Hypothalamus (tissue), 51 donors: ENCODE data around the gene PXN.
"Not testable (repeated sequence)": the region's sequence is repeated elsewhere in the genome, so short reads cannot be mapped to it uniquely, and the experiment has no call there.

Source experiments
- DNase-seq, 51 donors: peaks; one replicate each; lab custom pipeline; 2025; lab: John Stamatoyannopoulos, UW

The PXN gene

DNA sequence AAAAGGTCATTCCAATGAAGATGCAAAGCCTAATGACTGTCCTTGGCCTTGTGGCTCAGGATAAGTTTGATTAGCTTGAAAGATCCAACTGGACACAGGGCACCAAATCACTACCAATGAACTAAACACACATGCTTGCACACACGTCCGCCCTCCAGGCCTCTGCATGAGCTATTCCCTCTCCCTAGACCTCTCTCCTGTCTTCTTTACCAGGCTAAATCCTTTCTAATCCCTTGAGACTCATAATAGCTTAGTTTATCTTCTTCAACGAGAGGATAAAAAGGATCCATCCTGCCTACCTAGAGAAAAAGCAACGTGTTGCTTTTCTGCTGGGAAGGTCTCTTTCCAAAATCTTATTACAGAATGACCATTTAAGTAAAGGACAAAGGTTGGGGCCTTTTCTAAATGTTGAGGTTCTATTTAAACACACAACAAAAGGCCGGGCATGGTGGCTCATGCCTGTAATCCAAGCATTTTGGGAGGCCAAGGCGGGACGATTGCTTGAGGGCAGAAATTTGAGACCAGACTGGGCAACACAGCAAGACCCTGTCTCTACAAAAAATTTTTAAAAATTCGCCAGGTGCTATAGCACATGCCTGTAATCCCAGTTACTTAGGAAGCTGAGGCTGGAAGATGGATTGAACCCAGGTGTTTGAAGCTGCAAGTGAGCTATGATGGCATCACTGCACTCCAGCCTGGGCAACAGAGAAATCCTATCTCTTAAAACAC, 22.4 kb downstream of the PXN start:
- DNase-seq, result no peak

DNA sequence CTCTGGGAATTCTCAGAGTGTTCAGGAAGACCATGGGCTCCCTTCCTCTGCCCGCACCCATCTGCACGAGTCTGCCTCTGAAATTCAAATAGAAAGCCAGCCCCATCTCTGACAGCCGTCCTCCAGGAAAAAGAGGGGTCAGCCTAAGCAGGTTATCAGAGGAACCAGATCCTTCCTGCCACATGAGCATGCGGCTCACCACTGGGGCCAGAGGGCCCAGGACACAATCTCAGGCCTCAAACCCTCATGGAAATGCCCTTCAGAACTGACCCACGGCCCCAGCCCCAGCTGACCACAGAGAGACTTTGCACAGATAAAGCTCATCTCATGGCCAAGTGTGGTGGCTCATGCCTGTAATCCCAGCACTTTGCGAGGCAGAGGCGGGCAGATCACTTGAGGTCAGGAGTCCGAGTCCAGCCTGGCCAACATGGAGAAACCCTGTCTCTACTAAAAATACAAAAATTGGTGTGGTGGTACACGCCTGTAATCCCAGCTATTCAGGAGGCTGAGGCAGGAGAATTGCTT, 23.2 kb downstream of the PXN start:
- DNase-seq, result no peak

DNA sequence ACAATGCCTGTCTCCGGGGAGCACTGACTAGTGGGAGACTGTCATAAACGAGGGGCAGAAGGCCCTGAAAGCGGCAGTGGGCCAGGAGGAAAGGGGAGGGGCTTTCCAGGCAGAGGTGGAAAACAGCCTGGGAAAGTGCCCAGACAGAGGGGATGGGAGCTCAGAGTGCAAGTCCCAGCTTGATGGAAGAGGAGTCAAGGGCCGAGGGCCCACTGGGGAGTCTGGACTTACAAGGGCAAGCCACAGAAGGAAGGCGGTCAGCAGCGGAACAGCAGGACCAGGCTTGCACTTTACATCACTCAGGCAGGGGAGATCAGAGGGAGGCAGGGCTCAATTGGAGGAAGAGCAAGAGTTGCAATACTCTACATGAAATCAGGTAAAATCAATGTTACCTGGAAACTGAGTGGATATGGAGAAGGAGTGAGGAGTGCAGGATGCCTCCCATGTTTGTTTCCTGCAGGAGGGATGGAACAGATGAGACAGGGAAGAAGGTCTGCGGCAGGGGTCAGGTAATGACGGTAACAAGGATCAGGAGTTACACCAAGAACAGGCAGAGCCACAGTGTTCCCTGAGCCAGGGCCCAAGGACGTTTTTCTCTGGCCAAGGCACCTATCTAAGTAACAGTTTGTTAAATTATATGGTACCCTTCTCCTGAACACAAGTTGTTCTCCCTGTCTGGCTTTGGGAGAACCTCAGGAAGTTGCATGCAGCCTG, 23.8 kb downstream of the PXN start:
- no peak for DNase-seq

DNA sequence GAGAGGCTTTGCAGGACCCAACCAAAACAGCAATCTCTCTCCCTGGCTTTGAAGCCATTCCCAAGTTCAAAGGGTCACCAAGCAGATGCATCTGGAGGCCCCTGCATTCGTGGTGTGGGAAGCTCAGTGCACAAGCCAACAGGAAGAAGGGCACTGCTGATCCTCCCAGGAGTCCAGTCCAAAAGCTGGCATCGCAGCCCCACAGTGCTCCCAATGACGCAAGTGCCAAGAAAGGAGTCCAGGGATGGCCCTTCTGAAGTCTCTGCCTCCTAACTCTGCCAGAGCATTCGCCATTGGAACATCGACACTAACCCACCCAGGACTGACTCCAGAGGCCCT, 25.1 kb downstream of the PXN start:
- DNase-seq, result no peak

DNA sequence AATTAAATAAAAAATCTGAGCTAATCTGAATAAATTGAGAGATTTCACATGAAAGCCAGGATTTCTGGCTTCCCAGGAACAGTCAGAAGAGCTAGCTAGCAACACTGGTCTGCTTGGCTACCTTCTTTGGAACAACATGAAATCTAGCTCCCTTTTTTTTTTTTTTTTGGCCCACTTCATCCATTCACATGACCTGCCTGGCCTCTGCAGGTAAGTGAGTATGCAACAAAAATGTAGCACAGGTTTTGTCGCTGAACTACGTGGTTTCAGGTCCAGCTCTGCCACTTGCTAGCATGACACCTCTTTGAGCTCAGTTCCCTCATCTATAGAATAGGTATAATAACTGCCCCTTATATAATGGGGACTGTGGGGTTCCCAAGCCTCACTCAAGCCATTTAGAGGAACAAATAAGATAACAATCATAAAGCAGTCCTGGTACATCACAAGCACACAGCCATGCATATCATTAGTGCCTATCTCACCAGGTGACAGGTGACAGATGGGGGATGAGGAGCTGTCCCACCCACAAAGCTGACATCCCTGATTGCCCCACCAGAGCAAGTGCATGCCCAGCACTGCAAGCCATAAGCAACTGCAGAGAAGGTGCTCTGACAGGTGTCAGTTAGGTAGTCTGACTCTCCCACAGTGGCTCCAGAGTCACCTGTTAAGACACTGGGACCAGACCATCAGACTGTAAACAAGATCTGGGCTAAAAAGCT, 25.6 kb downstream of the PXN start:
- no peak for DNase-seq

DNA sequence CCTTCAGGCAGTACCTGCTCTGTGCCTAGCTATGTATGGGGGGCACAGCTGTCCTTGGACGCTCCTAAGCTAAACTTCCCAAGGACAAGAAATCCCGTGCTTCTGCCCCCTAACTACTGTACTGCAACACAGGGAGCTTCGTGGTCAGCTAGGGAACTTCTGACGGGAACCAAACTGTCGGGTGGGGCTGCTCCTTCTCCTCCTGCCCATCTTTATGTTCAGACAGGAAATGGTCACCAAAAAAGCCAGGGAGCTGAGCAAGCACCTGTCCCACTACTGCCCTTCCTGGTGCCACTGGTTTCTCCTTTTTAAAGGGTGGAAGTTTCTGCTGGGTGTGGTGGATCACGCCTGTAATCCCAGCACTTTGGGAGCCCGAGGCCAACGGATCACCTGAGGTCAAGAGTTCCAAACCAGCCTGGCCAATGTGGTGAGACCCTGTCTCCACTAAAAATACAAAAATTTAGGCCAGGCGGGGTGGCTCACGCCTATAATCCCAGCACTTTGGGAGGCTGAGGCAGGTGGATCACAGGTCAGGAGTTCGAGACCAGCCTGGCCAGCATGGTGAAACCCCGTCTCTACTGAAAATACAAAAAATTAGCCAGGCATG, 26.6 kb downstream of the PXN start:
- DNase-seq, result no peak

DNA sequence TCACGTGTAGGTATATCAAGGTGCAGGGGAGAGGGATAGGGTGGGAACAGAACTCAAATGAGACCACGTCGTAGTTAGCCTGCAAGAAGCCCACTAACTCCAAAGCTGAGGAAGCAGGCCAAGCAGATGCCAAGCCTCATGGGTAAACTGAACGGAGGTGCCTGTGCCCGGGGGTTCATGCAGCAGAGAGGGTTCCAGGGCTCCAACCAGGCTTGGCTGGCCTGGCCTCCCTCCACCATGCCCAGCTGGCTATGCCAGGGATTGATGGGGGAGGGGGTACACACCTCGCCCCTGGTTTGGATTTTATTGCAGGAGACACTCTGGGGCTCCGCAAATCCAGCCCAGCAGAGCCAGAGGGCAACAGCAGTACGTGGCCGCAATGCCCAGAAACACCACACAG, 27.3 kb downstream of the PXN start:
- DNase-seq, result no peak

DNA sequence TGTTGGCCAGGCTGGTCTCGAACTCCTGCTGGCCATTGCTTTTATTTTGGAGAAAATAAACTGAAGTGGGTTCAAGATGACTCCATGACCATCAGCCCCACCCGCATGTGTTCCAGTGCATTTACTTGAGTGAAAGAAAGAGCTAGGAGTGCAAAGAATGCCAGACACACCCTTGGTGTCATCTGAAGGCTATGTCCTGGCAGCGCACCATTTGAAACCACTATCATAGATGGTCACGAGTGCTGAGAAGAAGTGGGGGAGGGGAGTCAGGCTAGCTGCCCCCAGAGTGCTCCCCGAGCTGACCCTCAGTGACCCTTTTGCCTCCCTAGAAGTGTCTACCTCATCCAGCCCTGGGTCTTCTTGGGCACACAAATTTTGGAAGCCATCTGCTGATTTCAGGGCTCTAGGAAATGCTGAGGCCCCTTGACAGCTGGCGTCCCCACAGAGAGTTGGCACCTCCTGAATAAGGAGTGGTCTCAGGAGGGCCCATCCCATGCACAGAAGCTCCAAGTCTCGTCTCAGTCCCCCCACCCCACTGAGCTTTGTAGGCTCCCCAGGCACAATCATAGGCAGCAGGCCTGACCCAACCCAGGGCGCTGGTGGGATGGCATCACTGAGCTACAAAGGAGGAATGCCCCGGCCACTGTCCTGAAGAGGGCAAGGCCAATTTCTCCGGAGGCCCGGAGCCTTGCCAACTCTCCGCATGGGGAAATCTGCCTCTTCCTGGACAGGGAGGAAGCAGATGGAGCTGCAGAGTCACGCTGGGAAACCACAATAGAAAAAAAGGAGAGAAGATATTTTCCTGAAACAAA, 28.0 kb downstream of the PXN start:
- peak in 11 of 51 donors; percentile 10 to 47 (median 22) for DNase-seq

DNA sequence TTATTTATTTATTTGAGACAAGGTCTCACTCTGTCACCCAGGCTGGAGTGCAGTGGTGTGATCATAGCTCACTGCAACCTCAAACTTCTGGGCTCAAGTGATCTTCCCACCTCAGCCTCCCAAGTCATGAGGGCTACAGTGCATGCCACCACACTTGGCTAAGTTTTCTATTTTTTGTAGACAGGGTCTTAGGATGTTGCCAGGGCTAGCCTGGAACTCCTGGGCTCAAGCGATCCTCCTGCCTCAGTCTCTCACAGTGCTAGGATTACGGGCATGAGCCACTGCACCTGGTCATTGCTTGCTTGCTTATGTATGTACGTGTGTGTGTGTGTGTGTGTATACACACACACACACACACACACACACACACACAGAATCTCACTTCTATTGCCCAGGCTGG, 28.7 kb downstream of the PXN start:
- not testable (repeated sequence) for DNase-seq

DNA sequence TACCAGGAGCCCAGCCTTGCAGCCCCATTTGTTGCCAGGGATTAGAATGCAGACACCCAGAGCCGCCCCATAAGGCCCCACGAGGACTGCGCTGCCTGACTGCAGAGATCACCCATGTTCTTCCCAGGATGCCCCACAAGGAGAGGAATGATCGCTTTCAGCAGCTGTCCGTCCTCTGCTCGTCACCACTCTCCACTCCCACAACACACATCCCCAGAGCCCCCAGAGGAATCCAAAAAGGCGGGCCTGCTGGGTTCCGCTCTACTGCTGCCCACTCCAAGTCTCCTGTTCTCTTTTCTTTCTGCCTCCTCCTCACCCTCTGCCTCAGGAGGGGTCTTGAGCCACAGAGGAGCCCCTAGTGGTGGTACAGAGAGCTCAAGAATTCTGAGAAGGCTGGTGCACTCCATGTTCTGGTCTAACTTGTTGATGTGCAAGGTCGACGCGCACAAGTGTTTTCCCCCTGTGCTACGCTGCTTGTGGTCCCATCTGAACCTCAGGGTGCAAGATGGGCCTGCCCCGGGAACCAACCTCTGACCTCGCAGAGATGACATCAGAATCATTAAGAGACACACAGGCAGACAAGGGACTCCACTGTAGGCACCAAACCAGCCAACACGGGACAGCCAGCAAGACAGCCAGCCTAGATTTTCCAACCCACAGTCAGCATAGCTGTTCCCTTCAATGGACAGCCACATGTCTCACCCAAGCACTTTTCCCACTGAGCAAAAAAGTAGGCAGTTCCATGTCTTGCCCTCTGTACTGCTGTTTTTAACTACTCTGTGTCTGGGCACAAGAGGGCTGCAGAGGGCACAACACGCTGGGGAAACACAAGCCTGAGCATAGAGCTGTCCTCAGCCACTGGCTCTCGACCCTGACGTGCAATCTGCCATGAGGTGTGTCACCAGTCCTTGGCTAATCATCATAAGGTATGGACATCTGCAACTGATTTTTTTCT, 29.9 kb downstream of the PXN start:
- DNase-seq, result no peak

DNA sequence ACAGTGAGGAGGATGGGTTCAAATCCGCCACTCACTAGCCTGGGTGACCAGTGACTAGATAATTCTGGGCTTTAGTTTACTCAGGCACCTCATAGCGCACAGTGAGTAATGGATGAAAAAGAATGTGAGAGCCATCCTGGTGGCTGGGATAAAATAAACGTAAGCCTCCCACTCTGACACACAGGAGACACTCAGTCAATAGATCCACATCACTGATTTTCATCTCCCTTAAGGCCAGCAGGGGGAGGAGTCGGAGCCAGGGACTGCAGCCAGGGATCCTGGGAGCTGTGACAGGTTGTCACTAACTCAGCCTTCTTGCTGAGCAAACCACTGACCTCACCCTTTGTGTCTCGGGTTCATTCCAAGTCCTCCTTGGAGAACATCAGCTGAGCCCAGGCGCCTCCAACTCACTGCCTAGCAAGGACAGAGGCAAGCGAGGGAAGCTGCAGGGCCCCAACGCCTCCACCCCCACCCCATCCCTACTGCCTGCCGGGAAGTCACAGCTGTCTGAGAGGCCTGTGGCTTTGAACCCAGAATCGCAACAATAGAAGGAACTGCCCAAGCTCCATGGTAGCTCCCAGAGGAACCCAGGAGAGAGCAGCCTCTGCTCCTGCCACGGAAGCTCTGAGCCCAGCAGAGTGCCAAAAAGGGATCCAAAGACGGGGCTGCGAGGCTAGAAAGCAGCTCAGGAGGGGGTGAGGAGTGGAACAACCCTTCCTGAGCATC, 30.7 kb downstream of the PXN start:
- peak in 49 of 51 donors; percentile 18 to 93 (median 70) for DNase-seq

DNA sequence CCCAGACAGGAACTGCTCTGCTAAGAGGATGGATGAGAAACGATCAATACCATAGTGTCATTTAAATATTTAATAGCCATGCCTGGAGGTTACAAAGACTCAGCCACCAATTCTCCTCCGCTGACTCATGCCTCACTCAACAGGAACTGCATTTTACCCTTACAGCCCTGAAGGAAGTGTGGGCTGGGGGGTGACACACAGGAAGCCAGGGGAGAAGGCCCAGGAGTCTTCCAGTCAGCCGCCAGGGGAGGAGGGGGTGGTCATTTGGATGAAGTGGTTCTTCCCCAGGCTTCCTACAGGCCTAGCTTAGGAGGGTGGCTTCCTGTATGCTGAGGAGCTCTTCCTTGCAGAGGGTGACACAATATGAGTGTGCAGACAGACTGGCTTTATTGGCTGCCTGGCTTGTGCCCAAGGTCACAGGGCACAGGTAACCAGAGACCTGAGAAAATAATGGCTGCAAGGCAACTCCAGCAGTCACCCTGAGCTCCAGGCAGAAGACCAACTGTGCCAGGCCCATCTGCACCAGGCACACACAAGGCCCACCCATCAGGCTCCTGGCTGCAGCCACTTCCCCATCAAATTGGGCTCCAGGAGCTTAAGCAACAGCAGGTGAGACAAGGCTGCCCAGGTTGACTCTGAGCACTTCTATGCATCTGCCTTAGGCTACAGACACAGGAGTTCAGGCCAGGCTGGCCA, 34.1 kb downstream of the PXN start:
- peak in 11 of 51 donors; percentile 12 to 51 (median 28) for DNase-seq

DNA sequence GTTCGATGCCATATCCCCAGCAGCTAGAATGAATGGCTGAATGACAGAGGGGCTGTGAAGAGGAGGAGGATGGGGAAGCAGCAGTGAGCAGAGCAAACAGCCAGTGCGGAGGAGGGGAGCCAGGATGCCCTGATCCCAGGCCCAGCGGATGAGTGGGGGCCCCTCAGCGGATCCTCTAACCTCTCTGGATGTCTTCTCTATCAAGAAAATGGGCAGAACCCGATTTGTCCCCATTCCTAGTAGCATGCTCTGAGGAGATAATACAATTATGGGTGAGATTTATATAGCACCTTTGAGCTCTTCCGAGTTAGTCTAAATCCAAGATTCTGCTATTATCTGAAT, 34.6 kb downstream of the PXN start:
- no peak for DNase-seq

DNA sequence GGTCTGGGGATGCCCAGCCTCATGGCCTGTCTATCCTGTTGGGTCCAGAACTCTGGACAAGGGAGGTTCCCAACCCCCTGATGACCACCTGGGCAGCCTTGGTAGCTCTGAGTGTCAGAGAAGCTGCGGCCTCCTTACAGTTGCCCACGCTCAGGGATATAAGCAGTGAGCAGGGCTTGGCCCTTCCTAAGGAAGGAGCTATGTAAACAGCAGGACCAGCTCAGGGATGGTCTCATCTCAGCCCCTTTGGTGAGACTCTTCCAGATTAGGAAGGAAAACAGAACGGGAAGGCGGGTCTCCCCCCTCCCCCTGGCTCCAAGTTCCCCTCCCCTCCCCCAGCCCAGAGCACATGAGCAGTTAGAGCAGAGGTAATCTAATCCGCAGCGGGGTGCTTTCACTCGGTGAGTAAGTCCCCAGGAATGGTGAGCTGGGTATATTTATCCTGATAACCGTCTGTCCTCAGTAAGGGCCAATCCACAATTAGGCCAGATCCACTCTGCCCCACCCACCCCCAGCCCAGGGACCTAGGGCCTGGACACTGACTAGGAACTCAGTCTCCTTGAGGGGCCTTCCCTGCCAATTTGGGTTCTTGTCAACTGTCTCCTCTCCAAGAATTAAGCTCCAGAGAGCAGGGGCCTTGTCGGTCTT, 35.1 kb downstream of the PXN start:
- DNase-seq, result peak in 3 of 51 donors; percentile 22 to 37 (median 27)

DNA sequence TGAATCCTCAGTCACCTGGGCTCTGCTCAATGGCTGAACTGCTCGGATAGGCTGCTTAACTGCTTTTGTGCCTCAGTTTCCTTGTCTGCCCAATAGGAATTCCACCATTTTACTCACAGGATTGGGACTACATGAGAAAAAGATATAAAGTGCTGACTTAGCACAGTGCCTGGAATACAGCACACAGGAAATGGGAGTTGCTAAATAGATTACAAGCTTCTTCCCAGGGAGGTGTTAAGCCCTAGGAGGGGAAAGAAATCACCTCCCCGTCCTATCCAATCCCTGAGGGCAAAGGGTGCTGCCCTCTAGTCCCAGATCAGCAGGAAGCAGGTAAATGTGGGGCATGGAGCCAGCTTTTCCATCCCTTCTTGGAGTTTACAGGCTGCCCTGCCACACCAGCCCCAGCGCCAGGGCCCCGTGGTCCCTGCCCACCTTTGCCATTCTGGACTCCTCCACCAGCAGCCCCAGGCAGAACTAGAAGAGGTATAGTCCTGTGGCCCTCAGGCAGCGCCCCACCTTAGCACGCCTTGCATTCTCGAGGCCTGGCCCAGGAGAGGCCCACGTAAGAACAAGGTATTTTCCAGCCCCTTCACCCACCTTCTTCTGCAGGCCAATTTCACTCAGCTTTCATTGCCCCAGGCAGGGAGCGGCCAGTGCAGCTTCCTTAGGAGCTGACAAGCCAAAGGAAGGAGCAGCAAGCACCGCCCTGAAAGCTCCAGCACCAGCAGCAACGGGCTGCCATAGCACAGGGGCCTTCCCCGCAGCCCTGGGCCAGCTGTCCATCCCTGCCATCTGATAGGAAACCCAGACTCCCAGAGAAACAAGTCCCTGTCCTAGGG, 35.8 kb downstream of the PXN start:
- no peak for DNase-seq

DNA sequence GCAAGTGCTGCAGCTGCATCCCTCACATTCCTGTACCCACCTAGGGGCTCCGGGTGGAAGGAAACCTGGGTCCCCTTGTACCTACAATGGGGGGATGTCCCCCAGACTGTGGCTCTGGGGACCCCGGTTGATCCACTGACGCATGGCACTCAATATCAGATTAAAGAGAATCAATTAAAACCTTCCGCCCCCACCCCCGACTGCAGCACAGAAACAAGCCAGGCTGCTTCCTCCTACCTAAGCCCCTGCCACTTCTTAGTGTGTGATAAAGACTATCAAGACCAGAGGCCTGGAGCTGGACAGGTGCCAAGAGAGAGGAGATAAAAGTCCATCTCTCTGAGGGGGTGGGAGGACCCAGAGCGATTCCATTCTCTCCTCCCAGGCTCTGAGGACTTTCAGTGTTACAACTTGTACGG, 36.5 kb downstream of the PXN start:
- DNase-seq, result no peak
